COLO829 (cell line): ENCODE data around the gene ERC2.
"Not testable (repeated sequence)": the region's sequence is repeated elsewhere in the genome, so short reads cannot be mapped to it uniquely, and the experiment has no call there.

Experiments
- DNase-seq: peaks from one replicate; pipeline ENCODE4 v3.0.0; 2012; ENCODE audit warnings: low spot score

The ERC2 gene

GRCh38 chr3:56119575-56120349 lies 348.5 kb downstream of the ERC2 start:
- no peak for DNase-seq

DNA sequence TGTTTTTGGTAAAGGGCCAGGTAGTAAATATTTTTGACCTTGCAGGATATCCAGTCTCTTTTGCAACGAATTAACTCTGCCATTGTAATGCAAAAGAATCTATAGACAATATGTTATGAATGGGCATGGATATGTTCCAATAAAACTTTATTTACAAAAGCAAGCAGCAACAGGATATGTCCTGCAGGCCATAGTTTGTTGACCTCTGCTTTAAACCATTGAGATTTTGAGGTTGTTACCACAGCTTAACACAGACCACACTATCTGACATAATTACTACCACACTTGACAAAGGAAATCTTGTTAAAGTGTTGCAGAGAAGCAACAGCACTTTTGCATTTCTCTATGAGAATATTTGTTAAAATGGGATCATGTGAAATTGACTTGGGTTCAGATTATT lies 349.3 kb downstream of the ERC2 start:
- no peak for DNase-seq

DNA sequence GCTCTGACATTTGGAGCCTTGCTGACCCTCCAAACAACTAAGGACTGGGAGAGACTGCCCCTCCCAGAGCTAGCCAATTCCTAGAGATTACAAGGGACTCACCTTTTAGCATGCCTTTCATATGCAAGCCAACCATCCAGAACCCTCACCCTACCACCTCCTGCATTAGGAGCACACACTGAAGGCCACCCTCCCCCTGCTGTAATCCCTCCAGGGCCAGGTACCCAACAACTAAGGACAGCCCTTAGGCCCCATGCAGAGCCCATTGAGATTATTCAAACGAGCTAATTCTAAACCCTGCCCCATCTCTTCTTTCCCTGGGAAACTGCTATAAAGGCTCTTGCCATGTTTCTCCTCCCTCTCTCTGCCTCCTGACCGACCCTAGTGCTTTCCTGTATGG lies 352.6 kb downstream of the ERC2 start:
- no peak for DNase-seq

- DNase-seq: no peak
These were observed 353.1 kb downstream of the ERC2 start for GRCh38 chr3:56115199-56115598.

- DNase-seq: no peak
These were observed 354.4 kb downstream of the ERC2 start for GRCh38 chr3:56113908-56114307.

DNA sequence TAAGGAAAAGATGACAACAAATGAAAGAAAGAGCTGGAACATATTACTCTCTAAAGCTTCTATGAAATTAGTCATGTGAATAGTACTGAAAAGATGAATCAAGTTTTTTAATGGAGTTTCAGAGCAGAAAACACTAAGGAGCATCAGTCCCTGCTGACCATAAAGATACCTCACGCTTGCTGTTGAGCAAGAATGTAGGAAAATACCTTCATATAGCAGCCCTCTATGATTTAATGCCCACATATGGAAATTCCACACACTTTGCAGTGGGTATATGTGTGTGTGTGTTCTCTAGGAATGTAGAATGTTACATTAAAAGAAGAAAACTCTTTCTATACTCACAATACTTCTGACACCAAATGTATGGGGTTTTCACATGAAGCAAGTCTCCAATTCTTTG lies 355.0 kb downstream of the ERC2 start:
- DNase-seq: no peak

- no peak for DNase-seq
These were observed 356.5 kb downstream of the ERC2 start for GRCh38 chr3:56111606-56112304.

- no peak for DNase-seq
These were observed 357.4 kb downstream of the ERC2 start for GRCh38 chr3:56110886-56111285.

- no peak for DNase-seq
These were observed 361.1 kb downstream of the ERC2 start for GRCh38 chr3:56107157-56107556.

DNA sequence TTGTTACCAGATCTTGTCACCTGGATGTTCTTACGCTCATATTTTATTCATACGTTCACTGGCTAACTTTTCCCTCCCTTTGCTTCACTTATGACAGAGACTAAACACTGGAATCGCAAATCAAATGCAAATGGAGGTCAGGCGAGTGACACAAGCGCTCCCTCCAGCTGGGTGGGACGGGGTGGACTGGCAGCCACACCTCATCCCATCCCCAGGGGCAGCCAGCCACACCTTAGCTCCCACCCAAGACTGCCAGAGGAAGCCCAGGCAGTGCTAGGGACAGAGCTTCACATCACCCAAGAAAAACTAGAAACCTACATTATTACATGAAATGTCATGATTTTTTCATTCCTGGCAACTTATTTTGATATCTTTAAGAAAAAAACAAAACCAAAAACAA lies 366.2 kb downstream of the ERC2 start:
- DNase-seq: no peak

DNA sequence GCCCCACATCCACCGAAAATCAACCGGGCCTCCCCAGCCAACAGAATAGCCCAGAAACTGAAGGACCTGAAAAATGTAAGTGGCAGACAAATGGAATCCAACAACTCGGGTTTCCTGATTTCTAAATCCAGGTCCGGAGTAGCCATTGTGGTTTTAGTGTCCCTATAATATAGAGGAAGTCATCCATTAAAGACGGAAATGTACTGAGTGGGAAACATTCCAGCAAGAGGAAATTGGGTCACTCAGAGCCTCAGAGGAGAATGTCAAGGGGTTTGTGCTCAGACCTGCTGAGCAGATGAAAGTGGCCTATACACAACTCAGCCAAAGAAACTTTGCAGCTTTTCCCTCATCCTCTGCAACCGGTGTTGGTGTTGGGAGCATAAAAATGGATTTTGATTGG lies 366.7 kb downstream of the ERC2 start:
- DNase-seq: no peak

- no peak for DNase-seq
These were observed 371.3 kb downstream of the ERC2 start for GRCh38 chr3:56096999-56097398.

GRCh38 chr3:56094170-56094569 lies 374.1 kb downstream of the ERC2 start:
- DNase-seq: no peak

- no peak for DNase-seq
These were observed 378.5 kb downstream of the ERC2 start for GRCh38 chr3:56089739-56090138.

GRCh38 chr3:56087451-56088053 lies 380.7 kb downstream of the ERC2 start:
- no peak for DNase-seq

DNA sequence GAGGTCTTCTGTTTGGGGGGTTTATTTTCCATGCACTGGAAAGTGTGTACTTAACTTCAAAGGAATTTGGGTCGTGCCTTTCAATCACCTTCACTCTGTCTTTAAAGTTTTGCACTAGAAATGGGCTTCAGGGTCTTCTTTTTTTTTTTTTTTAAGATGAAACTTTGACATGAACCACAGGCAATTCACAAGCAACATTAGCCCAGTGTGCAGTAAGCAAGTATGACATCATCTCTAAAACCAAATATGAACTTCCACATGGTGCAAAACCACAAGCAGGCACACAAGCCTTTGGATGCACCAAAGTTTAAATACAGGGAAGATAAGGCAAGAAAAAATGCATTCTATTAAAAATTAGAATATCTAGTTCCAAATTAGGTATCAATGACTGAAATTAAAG lies 381.9 kb downstream of the ERC2 start:
- no peak for DNase-seq

DNA sequence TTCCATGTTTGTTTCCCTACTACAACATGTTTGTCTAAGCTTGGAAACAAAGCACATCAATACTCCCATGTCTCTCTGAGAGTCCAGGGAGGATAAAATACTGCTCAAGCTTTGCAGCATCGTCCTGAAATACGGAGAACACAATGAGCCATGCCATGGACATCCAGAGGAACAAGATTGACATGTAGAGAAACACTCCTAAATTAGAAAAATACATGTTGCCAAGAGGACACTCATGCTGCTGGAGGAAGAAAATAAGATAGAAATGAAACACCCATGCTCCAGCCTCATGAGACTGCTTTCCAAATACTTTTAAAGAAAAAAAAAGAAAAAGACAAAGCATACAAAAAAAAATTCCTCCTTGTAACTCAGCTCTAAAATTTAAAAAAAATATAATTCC lies 387.0 kb downstream of the ERC2 start:
- DNase-seq: no peak

DNA sequence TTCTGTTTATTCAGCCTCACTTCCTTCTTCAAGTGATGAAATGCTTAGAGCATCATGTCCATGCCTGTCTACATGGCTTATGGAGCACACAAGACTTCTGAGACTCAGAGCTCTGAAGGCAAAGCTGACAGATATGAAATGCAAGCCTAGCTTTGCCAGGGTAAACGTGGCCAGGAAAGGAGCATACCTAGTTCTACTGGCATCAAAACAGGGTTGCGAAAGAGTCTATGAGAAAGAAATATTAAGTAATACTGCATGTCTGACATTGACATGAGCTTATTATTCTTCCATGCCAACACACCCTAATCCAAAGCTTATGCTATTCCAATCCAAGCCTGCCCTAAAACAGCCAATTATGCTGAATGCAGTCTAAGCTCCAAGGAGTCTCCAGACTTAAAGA lies 391.5 kb downstream of the ERC2 start:
- DNase-seq: no peak

DNA sequence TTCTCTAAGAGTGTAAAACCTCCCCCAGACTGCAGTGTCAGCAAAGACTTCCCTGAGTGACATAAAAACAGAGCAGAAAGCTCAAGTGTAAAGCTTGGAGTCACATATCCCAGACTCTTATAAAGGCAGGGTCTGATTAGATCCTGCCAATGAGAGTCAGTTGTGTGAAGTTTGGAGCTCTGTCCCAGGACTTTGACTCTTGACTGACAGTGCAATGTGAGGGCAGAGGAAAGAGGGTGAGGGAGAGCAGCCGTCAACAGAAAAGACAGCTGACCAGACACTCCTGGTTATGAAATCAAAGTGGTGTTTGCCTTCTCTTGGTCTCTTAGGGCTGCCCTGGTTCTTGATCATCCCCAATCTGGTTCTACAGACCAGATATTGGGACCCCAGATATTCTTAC lies 393.2 kb downstream of the ERC2 start:
- DNase-seq: no peak

- DNase-seq: no peak
These were observed 398.5 kb downstream of the ERC2 start for GRCh38 chr3:56069766-56070165.

DNA sequence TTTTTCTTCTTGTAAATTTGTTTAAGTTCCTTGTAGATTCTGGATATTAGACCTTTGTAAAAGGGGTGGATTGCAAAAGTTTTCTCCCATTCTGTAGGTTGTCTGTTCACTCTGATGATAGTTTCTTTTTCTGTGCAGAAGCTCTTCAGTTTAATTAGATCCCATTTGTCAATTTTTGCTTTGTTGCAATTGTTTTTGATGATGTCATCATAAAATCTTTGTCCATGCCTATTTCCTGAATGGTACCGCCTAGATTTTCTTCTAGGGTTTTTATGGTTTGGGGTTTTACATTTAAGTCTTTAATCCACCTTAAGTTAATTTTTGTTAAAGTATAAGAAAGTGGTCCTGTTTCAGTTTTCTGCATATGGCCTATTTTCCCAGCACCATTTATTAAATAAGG lies 401.9 kb downstream of the ERC2 start:
- not testable (repeated sequence) for DNase-seq

DNA sequence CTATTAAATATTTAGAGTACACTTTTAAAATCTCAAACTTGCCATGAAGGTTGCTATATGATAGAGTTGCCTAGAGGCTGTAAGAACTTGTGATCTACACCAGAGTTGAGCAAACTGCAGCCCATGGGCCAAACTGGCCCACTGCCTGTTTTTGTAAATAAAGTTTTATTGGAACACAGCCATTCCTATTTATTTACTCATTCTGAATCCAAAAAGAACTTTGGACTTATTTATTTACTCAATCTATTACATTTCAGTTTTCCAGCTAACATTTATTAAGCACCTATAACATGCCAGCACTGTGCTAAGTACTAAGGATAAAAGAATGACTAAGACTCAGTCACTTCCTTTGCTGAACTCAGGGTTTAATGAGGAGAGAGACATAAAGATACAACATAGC lies 403.6 kb downstream of the ERC2 start:
- DNase-seq: no peak

DNA sequence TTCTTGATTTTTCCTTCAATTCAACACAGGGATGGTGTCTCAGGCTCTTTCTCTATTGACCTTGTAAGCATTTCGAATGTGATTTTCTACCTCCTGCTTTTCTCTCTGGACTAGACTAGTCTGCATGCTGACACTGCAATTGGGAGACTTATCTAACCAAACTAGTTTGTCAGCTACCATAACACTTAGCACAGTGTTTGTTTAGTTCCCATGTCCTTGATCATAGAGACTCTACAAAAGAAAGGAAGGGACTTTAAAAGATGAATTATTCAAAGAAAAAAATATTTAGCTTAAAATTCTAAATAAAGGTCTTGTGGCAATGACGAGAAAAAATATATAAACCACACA lies 407.0 kb downstream of the ERC2 start:
- DNase-seq: no peak
